K562 (cell line): ENCODE measurements around the gene DGCR8. TPM values are rescaled to one million over a fixed set of nuclear protein-coding genes. Genes with fewer than 3 reads are reported as not detected.
A peak's percentile ranks its signal among the peaks of the same experiment; 100 is the strongest.

Source experiments
- ATAC-seq: fragments of 200-7000 bp; cut with Tn5 transposase; 3 replicates; pipeline ENCODE4 v1.9.1; 2020; ENCODE audit warnings: moderate library complexity
- BruUV-seq: library from RNA; stranded (reverse); fragments of 400-500 nt; replicated peaks from 2 replicates; lab custom pipeline; 2021; lab: Mats Ljungman, UMichigan
- CTCF ChIA-PET: fragments of 300-600 bp; formaldehyde crosslinking; extraction: SDS; loops from one replicate; lab custom pipeline; 2021; ENCODE audit warnings: low intra/inter-chr PET ratio; lab: Yijun Ruan, JAX
- POLR2A ChIA-PET: fragments of 300-600, 350-650 bp; sonication (Branson Sonifier 250); formaldehyde crosslinking; extraction: SDS; loops from one replicate; lab custom pipeline; 2021; ENCODE audit warnings: antibody characterized with exemption, inconsistent platforms; lab: Yijun Ruan, JAX
- DNase-seq, 4 experiments: peaks; one replicate each; pipeline versions ENCODE4 v3.0.0 to v3.0.0-alpha.2; 2011 to 2018; ENCODE audit warnings: low spot score in 3 of 4, mixed read lengths in 3 of 4; ENCODE audit errors: extremely low read depth in 1 of 4
- FAIRE-seq: peaks from 2 replicates; lab custom pipeline; 2011; peaks lifted over from hg19 to GRCh38; lab: Jason Lieb, UNC
- H2AFZ ChIP-seq: 2 replicates; pipeline ENCODE4 v1.6.0; 2011; ENCODE audit warnings: low read depth, low read length, control low read depth, inconsistent platforms
- H3K27ac ChIP-seq: fragments of 200-600 bp; 3 replicates; pipeline ENCODE4 v1.8.0; 2011; ENCODE audit warnings: low read depth, mild to moderate bottlenecking, control low read depth, inconsistent platforms, low read length, moderate library complexity, mixed read lengths; ENCODE audit errors: extremely low read depth
- H3K27me3 ChIP-seq, 2 experiments: fragments of 300-600 bp in 1 of 2; 2 replicates in 1 of 2; 3 replicates in 1 of 2; pipeline versions ENCODE4 v1.6.0 to v1.8.0; 2011; ENCODE audit warnings: inconsistent platforms in 2 of 2, low read length in 2 of 2, mild to moderate bottlenecking in 1 of 2, mixed read lengths in 1 of 2, moderate library complexity in 1 of 2; ENCODE audit not compliant: control insufficient read depth in 2 of 2, insufficient read depth in 2 of 2
- H3K36me3 ChIP-seq: fragments of 300-600 bp; 3 replicates; pipeline ENCODE4 v1.8.0; 2011; ENCODE audit warnings: mild to moderate bottlenecking, low read length, inconsistent platforms; ENCODE audit not compliant: control insufficient read depth, insufficient read depth
- H3K4me1 ChIP-seq, 2 experiments: fragments of 200-600 bp in 1 of 2; replicated peaks in 1 of 2; 2 replicates in 1 of 2; 3 replicates in 1 of 2; pipeline versions ENCODE4 v1.5.1 to v1.8.0; 2011; ENCODE audit warnings: inconsistent platforms in 2 of 2, low read length in 2 of 2, mild to moderate bottlenecking in 1 of 2, mixed read lengths in 1 of 2, moderate library complexity in 1 of 2; ENCODE audit not compliant: control insufficient read depth in 2 of 2, insufficient read depth in 2 of 2
- H3K4me2 ChIP-seq: 2 replicates; pipeline ENCODE4 v1.6.1; 2011; ENCODE audit warnings: low read length, control low read depth, inconsistent platforms, mixed read lengths; ENCODE audit not compliant: insufficient read depth
- H3K4me3 ChIP-seq: fragments of 200-600 bp; sonication (generic), shearing (Covaris generic); 2 replicates; pipeline ENCODE4 v1.5.1; 2016; ENCODE audit warnings: control low read depth, inconsistent platforms
- H3K79me2 ChIP-seq: fragments of 200-600 bp; 3 replicates; pipeline ENCODE4 v1.8.0; 2011; ENCODE audit warnings: low read length, inconsistent platforms; ENCODE audit not compliant: control insufficient read depth, insufficient read depth
- H3K9ac ChIP-seq, 2 experiments: 2 replicates each; pipeline versions ENCODE4 v1.6.0 to v1.6.1; 2011; ENCODE audit warnings: low read depth in 2 of 2, low read length in 2 of 2, control low read depth in 1 of 2, inconsistent platforms in 1 of 2, mild to moderate bottlenecking in 1 of 2, mixed read lengths in 1 of 2; ENCODE audit not compliant: insufficient read depth in 1 of 2
- H3K9me1 ChIP-seq: one replicate; pipeline ENCODE4 v1.6.0; 2011; ENCODE audit warnings: inconsistent platforms, mild to moderate bottlenecking, low read length, moderate library complexity; ENCODE audit not compliant: control insufficient read depth, insufficient read depth
- H3K9me3 ChIP-seq: replicated peaks from 2 replicates; pipeline ENCODE4 v1.5.1; 2011; ENCODE audit warnings: low read depth, low read length, inconsistent platforms; ENCODE audit not compliant: control insufficient read depth, insufficient read depth
- H4K20me1 ChIP-seq: replicated peaks from 2 replicates; pipeline ENCODE4 v1.6.1; 2011; ENCODE audit warnings: low read length, inconsistent platforms, mixed read lengths; ENCODE audit not compliant: control insufficient read depth, insufficient read depth
- CBX3 ChIP-seq, 2 experiments: IDR thresholded peaks; 1 replicate in 1 of 2; 2 replicates in 1 of 2; pipeline ENCODE4 v1.6.1; 2012; ENCODE audit warnings: inconsistent platforms in 2 of 2, low read length in 2 of 2, borderline replicate concordance in 1 of 2, control low read depth in 1 of 2
- CC2D1A ChIP-seq: fragments of 450-650 bp; IDR thresholded peaks from 2 replicates; pipeline ENCODE4 v1.6.1; 2017; ENCODE audit warnings: mild to moderate bottlenecking
- CUX1 ChIP-seq: fragments of 200-800 bp; sonication (Bioruptor generic); IDR thresholded peaks from 2 replicates; pipeline ENCODE4 v1.6.1; 2016; ENCODE audit warnings: missing genetic modification characterization, missing compliant biosample characterization
- HDAC3 ChIP-seq: fragments of 450-650 bp; IDR thresholded peaks from 2 replicates; pipeline ENCODE4 v1.6.1; 2018; ENCODE audit warnings: borderline replicate concordance, mild to moderate bottlenecking, moderate library complexity; ENCODE audit not compliant: partially characterized antibody
- MCM3 ChIP-seq: fragments of 450-650 bp; IDR thresholded peaks from 2 replicates; pipeline ENCODE4 v1.6.1; 2016
- NFXL1 ChIP-seq: fragments of 450-650 bp; formaldehyde crosslinking; IDR thresholded peaks from 2 replicates; pipeline ENCODE4 v1.4.0; 2021; ENCODE audit warnings: mild to moderate bottlenecking
- NR2F6 ChIP-seq: fragments of 450-650 bp; formaldehyde crosslinking; IDR thresholded peaks from 2 replicates; pipeline ENCODE4 v1.4.0; 2020; ENCODE audit warnings: mild to moderate bottlenecking
- NR4A1 ChIP-seq, 2 experiments: fragments of 250-450 bp in 1 of 2; fragments of 450-650 bp in 1 of 2; sonication (Bioruptor Pico) in 1 of 2; IDR thresholded peaks; 2 replicates each; pipeline versions ENCODE4 v1.4.0 to v1.6.1; 2016 to 2020; ENCODE audit warnings: mild to moderate bottlenecking in 2 of 2, missing compliant biosample characterization in 1 of 2, missing genetic modification characterization in 1 of 2, moderate library complexity in 1 of 2
- RBFOX2 ChIP-seq: fragments of 200-400 bp; formaldehyde crosslinking; IDR thresholded peaks from 2 replicates; pipeline ENCODE4 v1.6.1; 2017; ENCODE audit warnings: low read depth, mild to moderate bottlenecking, low read length, moderate library complexity
- RFX1 ChIP-seq: fragments of 450-650 bp; IDR thresholded peaks from 2 replicates; pipeline ENCODE4 v1.6.1; 2016; ENCODE audit warnings: mild to moderate bottlenecking, moderate library complexity
- SETDB1 ChIP-seq: IDR thresholded peaks from one replicate; pipeline ENCODE4 v1.6.1; 2012; ENCODE audit warnings: low read length, control low read depth, inconsistent platforms
- SIX5 ChIP-seq, 2 experiments: IDR thresholded peaks; 2 replicates each; pipeline ENCODE4 v1.6.1; 2011; ENCODE audit warnings: low read length in 2 of 2, borderline replicate concordance in 1 of 2, low read depth in 1 of 2, mild to moderate bottlenecking in 1 of 2, moderate library complexity in 1 of 2; ENCODE audit not compliant: insufficient read depth in 1 of 2
- SP2 ChIP-seq: IDR thresholded peaks from 2 replicates; pipeline ENCODE4 v1.6.1; 2011; ENCODE audit warnings: mild to moderate bottlenecking, low read depth, low read length, moderate library complexity; ENCODE audit not compliant: poor library complexity, severe bottlenecking; ENCODE audit errors: extremely low read depth
- TCFL5 ChIP-seq: fragments of 250-450 bp; sonication (Bioruptor Pico); conservative IDR thresholded peaks from 2 replicates; pipeline ENCODE4 v1.6.1; 2021; ENCODE audit warnings: mild to moderate bottlenecking, moderate library complexity, matching md5 sums
- ZBED1 ChIP-seq: IDR thresholded peaks from 2 replicates; pipeline ENCODE4 v1.6.1; 2014
- ZC3H8 ChIP-seq: fragments of 450-650 bp; IDR thresholded peaks from 2 replicates; pipeline ENCODE4 v1.6.1; 2017
- WGBS: fragments of 100-300 bp; shearing (Covaris generic); methylation state at CpG from one replicate; pipeline ENCODE4 v1.1.6; 2016; ENCODE audit warnings: low coverage, mixed read lengths; ENCODE audit not compliant: insufficient coverage; ENCODE audit errors: missing lambda C conversion rate; 5-methylcytosine and 5-hydroxymethylcytosine counted together
- in situ Hi-C: fragments of 300-500 bp; cut with MboI; formaldehyde crosslinking; loops from 4 replicates; pipeline ENCODE4 v1.15.0; 2018; ENCODE audit warnings: inconsistent platforms, mixed read lengths
- intact Hi-C: fragments of 100-400 bp; cut with micrococcal nuclease; formaldehyde crosslinking; loops from 2 replicates; pipeline ENCODE4 v1.14.2; 2022
- polyA plus RNA-seq, 8 experiments: library from polyadenylated mRNA; depleted of rRNA in 4 of 8; stranded (reverse) in 5 of 8; unstranded in 3 of 8; fragments of >200 nt; fragmentation: Nextera tagmentation in 2 of 8; fragmentation: Illumina TruSeq in 1 of 8; extraction: Ambion mirVana in 2 of 8; extraction: Trizol in 1 of 8; gene quantifications; 2 replicates each; pipeline versions ENCODE4 v1.2.1 to v1.2.3, GENCODE V29; 2011 to 2014; ENCODE audit warnings: inconsistent platforms in 1 of 8, missing spikeins in 1 of 8
- total RNA-seq, 7 experiments: library from RNA; depleted of rRNA in 6 of 7; stranded (reverse); fragments of >200 nt in 6 of 7; fragmentation: Illumina TruSeq in 2 of 7; extraction: Trizol in 2 of 7; gene quantifications; 2 replicates each; pipeline versions ENCODE4 v1.2.1 to v1.2.3, GENCODE V29; 2011 to 2021; ENCODE audit warnings: low replicate concordance in 1 of 7
- TF ChIP-seq, protein P1 (sequence below): fragments of 250-450 bp; sonication (Bioruptor Pico); IDR thresholded peaks from 2 replicates; pipeline ENCODE4 v1.5.0; 2020; ENCODE audit warnings: mild to moderate bottlenecking

DGCR8 gene
- total and polyA plus RNA-seq, 9 of the 15 experiments (the other 6 are each of a cell fraction or from before 2014, with no cell fraction given), result 5.9 to 144 (median 80.1) TPM

DNA sequence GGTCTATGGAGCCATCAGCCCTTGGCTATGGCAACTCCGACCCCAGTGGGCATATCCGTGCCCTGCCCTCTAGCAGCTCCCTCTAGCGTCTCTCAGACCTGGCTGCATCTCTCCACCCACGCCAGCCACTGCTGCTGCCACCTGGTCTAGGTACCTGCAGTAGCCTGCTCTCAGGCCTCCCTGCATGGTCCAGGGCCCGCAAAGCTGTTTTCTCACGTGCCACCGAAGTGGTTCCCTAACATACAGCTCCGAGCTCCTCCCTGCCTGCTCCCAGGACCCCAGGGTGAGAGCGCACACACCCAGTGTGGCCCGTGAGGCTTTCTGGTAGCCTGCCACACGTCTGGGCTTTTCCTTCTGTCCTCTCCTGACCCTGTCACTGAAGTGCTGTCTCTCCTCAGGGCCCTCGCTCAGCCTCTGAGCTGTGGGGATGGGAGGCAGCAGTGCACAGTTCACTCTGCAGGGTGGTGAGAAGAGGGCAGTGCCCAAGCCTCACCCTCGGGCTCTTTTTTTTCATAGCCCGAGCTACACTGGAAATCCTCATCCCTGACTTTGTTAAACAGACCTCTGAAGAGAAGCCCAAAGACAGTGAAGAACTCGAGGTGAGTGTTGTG, 14.3 kb downstream of the DGCR8 start:
- BruUV-seq, result no TSS peak
- TF ChIP-seq CUX1 (CRISPR knock-in tag) (no peak), ZBED1 (no peak), NR2F6 (CRISPR knock-in tag) (no peak), MCM3 (no peak), SP2 (peak; percentile 24), NFXL1 (CRISPR knock-in tag) (no peak), NR4A1 (CRISPR knock-in tag; IDR thresholded peaks at IDR 0.05) (0 out of 2 replicates have a peak, but pooled peaks have one; percentile 53), NR4A1 (tag; IDR thresholded peaks at IDR 0.05) (no peak), RFX1 (no peak), HDAC3 (no peak), SETDB1 (peak; percentile 27), CC2D1A (no peak), RBFOX2 (peak; percentile 45), ZC3H8 (no peak), SIX5 (IDR thresholded peaks at IDR 0.05; ENCODE audit: borderline replicate concordance in 1 of 2, insufficient read depth in 1 of 2, low read depth in 1 of 2, low read length in 2 of 2) (no peak), TCFL5 (no peak), CBX3 (IDR thresholded peaks at IDR 0.05; ENCODE audit: borderline replicate concordance in 1 of 2, low read length in 2 of 2) (no peak)
- TF ChIP-seq, protein P1, sequence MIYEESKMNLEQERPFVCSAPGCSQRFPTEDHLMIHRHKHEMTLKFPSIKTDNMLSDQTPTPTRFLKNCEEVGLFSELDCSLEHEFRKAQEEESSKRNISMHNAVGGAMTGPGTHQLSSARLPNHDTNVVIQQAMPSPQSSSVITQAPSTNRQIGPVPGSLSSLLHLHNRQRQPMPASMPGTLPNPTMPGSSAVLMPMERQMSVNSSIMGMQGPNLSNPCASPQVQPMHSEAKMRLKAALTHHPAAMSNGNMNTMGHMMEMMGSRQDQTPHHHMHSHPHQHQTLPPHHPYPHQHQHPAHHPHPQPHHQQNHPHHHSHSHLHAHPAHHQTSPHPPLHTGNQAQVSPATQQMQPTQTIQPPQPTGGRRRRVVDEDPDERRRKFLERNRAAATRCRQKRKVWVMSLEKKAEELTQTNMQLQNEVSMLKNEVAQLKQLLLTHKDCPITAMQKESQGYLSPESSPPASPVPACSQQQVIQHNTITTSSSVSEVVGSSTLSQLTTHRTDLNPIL (CRISPR knock-in tag), result no peak

More for the DNA sequence above, 14.3 kb downstream of the DGCR8 start:
- H3K9me1 ChIP-seq, result no peaks in the 10 kb centered on the region
- FAIRE-seq (no peak), ATAC-seq (no peak; the same call in 1 of the 3 replicates), DNase-seq (no peak)
- H3K79me2 ChIP-seq, result peaks cover 64% of the 10 kb centered on the region
- H3K9me3 ChIP-seq, result no peaks in the 10 kb centered on the region; the same call in 1 of the 2 replicates
- H3K36me3 ChIP-seq, result peaks cover 98% of the 10 kb centered on the region
- H4K20me1 ChIP-seq, result peaks cover 16% of the 10 kb centered on the region; the same call in 1 of the 2 replicates
- in situ Hi-C loops (no loop called here), intact Hi-C loops (no loop called here)
- no peak overlapping the region for H2AFZ ChIP-seq
- H3K27ac ChIP-seq, result no peak overlapping the region
- 98% methylated on average over 15 of the region's 15 CpGs for WGBS
- no peak overlapping the region for H3K4me2 ChIP-seq
- peaks cover 0 to 7% of the 10 kb centered on the region in 2 experiments; a peak in 1 of 5 replicates for H3K4me1 ChIP-seq
- ChIA-PET CTCF (interaction anchor here (0.5 kb wide), 1 partner anchor 52 kb away, joined by 3 read pairs; no protein-coding TSS in a partner anchor), POLR2A (interaction anchor here (1.0 to 19.4 kb wide), 6 partner anchors 11 to 44 kb away, joined by 3 to 513 read pairs (median 4); partner anchors contain the start of genes DGCR8, RANBP1 and TRMT2A)
- H3K4me3 ChIP-seq, result no peak overlapping the region
- H3K9ac ChIP-seq, result no peak overlapping the region; a peak in 1 of 4 replicates
- no peaks in the 10 kb centered on the region for H3K27me3 ChIP-seq
